ENCODE data around the gene MRPS27.

DNA sequence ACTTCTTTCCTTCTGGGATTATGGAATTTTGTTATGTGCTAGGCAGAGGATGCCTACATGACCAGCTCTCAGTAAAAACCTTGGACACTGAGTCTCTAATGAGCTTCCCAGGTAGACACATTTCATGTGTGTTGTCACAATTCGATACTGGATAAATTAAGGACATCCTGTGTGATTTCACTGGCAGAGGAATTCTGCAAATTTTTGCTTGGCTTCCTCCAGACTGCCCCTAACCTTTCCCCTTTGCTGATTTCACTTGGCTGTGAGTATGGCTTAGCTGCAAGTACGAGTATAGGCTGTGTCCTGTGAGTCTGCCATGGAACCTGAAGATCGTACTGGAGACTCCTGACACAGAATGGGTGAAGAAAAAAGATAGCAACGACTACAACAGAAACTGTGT, 47.6 kb downstream of the MRPS27 start:
- TF ChIP-seq BHLHE40 (IDR thresholded peaks at IDR 0.05; ENCODE audit: low read depth, low read length) (no peak), RAD21 (IDR thresholded peaks at IDR 0.05; ENCODE audit: low read length) (no peak), SMC3 (IDR thresholded peaks at IDR 0.05; ENCODE audit: low read depth, low read length) (no peak), RFX5 (IDR thresholded peaks at IDR 0.05; ENCODE audit: low read depth, low read length) (no peak), RCOR1 (IDR thresholded peaks at IDR 0.05; ENCODE audit: insufficient replicate concordance, low read length) (no peak), CEBPB (IDR thresholded peaks at IDR 0.05; ENCODE audit: low read depth, low read length) (no peak), MAFK (IDR thresholded peaks at IDR 0.05; ENCODE audit: low read depth, low read length) (no peak), POLR2A (IDR thresholded peaks at IDR 0.05; ENCODE audit: low read depth, low read length) (no peak), FOS (IDR thresholded peaks at IDR 0.05; ENCODE audit: low read depth, low read length) (no peak), MXI1 (IDR thresholded peaks at IDR 0.05; ENCODE audit: borderline replicate concordance, low read depth, low read length) (no peak)
- TF ChIP-seq, protein P1, sequence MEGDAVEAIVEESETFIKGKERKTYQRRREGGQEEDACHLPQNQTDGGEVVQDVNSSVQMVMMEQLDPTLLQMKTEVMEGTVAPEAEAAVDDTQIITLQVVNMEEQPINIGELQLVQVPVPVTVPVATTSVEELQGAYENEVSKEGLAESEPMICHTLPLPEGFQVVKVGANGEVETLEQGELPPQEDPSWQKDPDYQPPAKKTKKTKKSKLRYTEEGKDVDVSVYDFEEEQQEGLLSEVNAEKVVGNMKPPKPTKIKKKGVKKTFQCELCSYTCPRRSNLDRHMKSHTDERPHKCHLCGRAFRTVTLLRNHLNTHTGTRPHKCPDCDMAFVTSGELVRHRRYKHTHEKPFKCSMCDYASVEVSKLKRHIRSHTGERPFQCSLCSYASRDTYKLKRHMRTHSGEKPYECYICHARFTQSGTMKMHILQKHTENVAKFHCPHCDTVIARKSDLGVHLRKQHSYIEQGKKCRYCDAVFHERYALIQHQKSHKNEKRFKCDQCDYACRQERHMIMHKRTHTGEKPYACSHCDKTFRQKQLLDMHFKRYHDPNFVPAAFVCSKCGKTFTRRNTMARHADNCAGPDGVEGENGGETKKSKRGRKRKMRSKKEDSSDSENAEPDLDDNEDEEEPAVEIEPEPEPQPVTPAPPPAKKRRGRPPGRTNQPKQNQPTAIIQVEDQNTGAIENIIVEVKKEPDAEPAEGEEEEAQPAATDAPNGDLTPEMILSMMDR (conservative IDR thresholded peaks at IDR 0.05; ENCODE audit: low read depth, low read length) = no peak
- TF ChIP-seq, protein P2, sequence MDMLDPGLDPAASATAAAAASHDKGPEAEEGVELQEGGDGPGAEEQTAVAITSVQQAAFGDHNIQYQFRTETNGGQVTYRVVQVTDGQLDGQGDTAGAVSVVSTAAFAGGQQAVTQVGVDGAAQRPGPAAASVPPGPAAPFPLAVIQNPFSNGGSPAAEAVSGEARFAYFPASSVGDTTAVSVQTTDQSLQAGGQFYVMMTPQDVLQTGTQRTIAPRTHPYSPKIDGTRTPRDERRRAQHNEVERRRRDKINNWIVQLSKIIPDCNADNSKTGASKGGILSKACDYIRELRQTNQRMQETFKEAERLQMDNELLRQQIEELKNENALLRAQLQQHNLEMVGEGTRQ (IDR thresholded peaks at IDR 0.05; ENCODE audit: low read depth, low read length) = no peak
- TF ChIP-seq, protein P3, sequence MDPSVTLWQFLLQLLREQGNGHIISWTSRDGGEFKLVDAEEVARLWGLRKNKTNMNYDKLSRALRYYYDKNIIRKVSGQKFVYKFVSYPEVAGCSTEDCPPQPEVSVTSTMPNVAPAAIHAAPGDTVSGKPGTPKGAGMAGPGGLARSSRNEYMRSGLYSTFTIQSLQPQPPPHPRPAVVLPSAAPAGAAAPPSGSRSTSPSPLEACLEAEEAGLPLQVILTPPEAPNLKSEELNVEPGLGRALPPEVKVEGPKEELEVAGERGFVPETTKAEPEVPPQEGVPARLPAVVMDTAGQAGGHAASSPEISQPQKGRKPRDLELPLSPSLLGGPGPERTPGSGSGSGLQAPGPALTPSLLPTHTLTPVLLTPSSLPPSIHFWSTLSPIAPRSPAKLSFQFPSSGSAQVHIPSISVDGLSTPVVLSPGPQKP (IDR thresholded peaks at IDR 0.05; ENCODE audit: borderline replicate concordance, low read depth, low read length) = no peak
